Gastroesophageal sphincter (tissue), 4 donors: ENCODE data around the gene SLC4A2. TPM values are rescaled to one million over a fixed set of nuclear protein-coding genes. Genes with fewer than 3 reads are reported as not detected.

Experiments
- ATAC-seq: fragments of 150-250 bp; one replicate; pipeline ENCODE4 v1.9.1; 2016; ENCODE audit warnings: mild to moderate bottlenecking, moderate library complexity
- H3K27ac ChIP-seq, 4 donors: fragments of 200-600 bp; sonication (generic) in 3 of 4; 1 replicate in 3 of 4; 2 replicates in 1 of 4; pipeline ENCODE4 v1.5.1; 2016 to 2019
- H3K27me3 ChIP-seq: fragments of 200-600 bp; sonication (generic); one replicate; pipeline ENCODE4 v1.5.1; 2019
- H3K36me3 ChIP-seq, 2 donors: fragments of 200-600 bp; sonication (generic); one replicate each; pipeline ENCODE4 v1.5.1; 2019; ENCODE audit warnings: control low read depth in 1 of 2
- H3K4me1 ChIP-seq, 3 donors: fragments of 200-600 bp; sonication (generic); 1 replicate in 2 of 3; 2 replicates in 1 of 3; pipeline ENCODE4 v1.5.1; 2016 to 2019; ENCODE audit warnings: control low read depth in 2 of 3
- H3K4me3 ChIP-seq, 2 donors: fragments of 200-600 bp; sonication (generic); one replicate each; pipeline ENCODE4 v1.5.1; 2019; ENCODE audit warnings: mild to moderate bottlenecking in 1 of 2, moderate library complexity in 1 of 2
- H3K9me3 ChIP-seq, 3 donors: fragments of 200-600 bp; sonication (generic); one replicate each; pipeline ENCODE4 v1.5.1; 2017 to 2019; ENCODE audit warnings: control low read depth in 2 of 3
- EP300 ChIP-seq: sonication (generic); formaldehyde crosslinking; IDR thresholded peaks from one replicate; pipeline ENCODE4 v1.6.1; 2017; ENCODE audit warnings: antibody characterized with exemption, mild to moderate bottlenecking
- POLR2A ChIP-seq, 2 donors: fragments of 450-650 bp; IDR thresholded peaks; one replicate each; pipeline ENCODE4 v1.6.1; 2017; ENCODE audit warnings: antibody characterized with exemption in 2 of 2, mild to moderate bottlenecking in 2 of 2, moderate library complexity in 1 of 2
- POLR2AphosphoS5 ChIP-seq: sonication (generic); formaldehyde crosslinking; IDR thresholded peaks from one replicate; pipeline ENCODE4 v1.6.1; 2017; ENCODE audit warnings: antibody characterized with exemption
- WGBS, 2 donors: methylation state at CpG; one replicate each; pipeline ENCODE4 v1.1.5; 2018; ENCODE audit warnings: low coverage in 1 of 2; 5-methylcytosine and 5-hydroxymethylcytosine counted together
- total RNA-seq, 4 donors: library from RNA; depleted of rRNA; stranded (reverse); fragments of >200 nt; gene quantifications; one replicate each; pipeline ENCODE4 v1.1.0, GENCODE V29; 2016
- TF ChIP-seq, protein P1 (sequence below), 4 experiments: fragments of 200-600 bp in 2 of 4; fragments of 450-650 bp in 2 of 4; sonication (generic) in 1 of 4; IDR thresholded peaks; one replicate each; pipeline ENCODE4 v1.5.1; 2017 to 2019; ENCODE audit warnings: antibody characterized with exemption in 4 of 4, mild to moderate bottlenecking in 2 of 4, moderate library complexity in 2 of 4

SLC4A2 gene
- total RNA-seq, 4 donors from 2014 or later = 77.8 to 152 (median 95.7) TPM

DNA sequence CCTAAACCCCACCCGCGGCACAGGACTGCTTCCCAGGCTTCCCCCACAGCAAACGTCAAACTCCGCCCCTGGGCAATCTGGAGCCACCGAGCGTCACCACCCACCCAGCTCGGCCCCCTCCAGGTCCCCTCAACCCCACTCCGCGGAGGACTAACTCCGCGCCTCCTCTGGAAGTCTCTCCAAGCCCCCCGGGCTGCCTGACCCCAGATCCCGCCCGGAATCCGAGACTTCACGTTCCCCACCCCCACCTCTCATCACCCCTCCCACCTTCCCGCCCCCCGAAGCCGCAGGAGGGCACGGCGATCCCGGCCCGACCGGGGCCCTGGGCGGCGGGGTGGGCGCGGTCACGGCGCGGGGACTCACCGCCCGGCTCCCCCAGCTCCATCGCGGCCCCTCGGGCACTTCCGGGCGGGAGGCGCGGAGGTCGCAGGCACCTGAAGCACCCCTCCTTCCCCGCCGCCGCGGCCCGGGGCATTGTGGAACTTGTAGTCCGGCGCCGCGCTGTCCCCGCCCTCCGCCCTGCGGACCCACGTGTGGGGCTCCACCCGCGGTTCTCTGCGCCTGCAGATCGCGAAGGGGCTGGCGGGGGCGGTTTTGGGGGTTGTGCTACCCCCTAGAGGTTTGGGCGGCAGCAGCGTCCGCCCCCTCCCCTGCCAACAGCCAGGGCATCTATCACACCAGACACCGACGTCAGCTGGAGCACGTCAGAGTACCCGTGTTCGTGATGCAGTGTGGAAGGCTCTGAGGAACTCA lies 23.9 kb downstream of the SLC4A2 start, which contains the start of gene TMUB1:
TSS of gene TMUB1 (minus strand) at position 423 of the 753 bp plus-strand sequence. CDS start 930 bp downstream, outside the sequence.
- H3K4me1 ChIP-seq = peaks cover 12 to 79% (median 47%) of the 10 kb centered on the region in 3 donors
- H3K27ac ChIP-seq = peak within 1 kb of the TSS; percentile 79 to 98 (median 96)
- H3K4me3 ChIP-seq = peak within 1 kb of the TSS; percentile 81 to 98
- ATAC-seq = peak; percentile 38
- TF ChIP-seq, protein P1, sequence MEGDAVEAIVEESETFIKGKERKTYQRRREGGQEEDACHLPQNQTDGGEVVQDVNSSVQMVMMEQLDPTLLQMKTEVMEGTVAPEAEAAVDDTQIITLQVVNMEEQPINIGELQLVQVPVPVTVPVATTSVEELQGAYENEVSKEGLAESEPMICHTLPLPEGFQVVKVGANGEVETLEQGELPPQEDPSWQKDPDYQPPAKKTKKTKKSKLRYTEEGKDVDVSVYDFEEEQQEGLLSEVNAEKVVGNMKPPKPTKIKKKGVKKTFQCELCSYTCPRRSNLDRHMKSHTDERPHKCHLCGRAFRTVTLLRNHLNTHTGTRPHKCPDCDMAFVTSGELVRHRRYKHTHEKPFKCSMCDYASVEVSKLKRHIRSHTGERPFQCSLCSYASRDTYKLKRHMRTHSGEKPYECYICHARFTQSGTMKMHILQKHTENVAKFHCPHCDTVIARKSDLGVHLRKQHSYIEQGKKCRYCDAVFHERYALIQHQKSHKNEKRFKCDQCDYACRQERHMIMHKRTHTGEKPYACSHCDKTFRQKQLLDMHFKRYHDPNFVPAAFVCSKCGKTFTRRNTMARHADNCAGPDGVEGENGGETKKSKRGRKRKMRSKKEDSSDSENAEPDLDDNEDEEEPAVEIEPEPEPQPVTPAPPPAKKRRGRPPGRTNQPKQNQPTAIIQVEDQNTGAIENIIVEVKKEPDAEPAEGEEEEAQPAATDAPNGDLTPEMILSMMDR (IDR thresholded peaks at IDR 0.05) = peak in 2 of 4 experiments; percentile 3 to 20
- TF ChIP-seq POLR2AphosphoS5 = no peak
- TF ChIP-seq POLR2A (IDR thresholded peaks at IDR 0.05) = peak; percentile 54 to 57
- no peaks in the 10 kb centered on the region for H3K9me3 ChIP-seq
- WGBS, 2 donors = 3% methylated on average over 7 of the region's 69 CpGs; no CpG with 5 or more reads in 1 of the 2 donors
- no peaks in the 10 kb centered on the region for H3K36me3 ChIP-seq
- no peaks in the 10 kb centered on the region for H3K27me3 ChIP-seq

DNA sequence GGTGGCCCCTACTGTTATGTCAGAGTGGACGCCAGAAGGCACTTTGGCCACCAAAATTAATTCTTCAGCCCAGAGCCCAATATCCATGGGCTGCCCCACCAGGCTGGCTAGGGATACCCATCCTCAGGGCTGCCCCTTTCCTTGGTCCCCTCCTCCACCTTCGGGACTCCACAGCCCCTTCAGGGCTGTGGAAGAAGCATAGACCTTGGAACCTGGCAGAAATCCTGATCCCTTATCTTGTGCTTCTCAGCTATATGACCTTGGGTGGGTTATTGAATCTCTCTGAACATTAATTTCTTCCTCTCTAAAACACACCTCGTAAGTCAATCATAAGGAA lies 24.4 kb downstream of the SLC4A2 start:
- TF ChIP-seq, protein P1 (IDR thresholded peaks at IDR 0.05) = peak in 1 of 4 experiments; percentile 1
- TF ChIP-seq EP300 = no peak
- no peak for TF ChIP-seq POLR2AphosphoS5
- no peak for TF ChIP-seq POLR2A (IDR thresholded peaks at IDR 0.05)
- Histone ChIP-seq H3K9me3 (no peaks in the 10 kb centered on the region), H3K27ac (peak overlapping the region in 3 of 4 donors; percentile 95 to 98 (median 96)), H3K36me3 (no peaks in the 10 kb centered on the region), H3K27me3 (no peaks in the 10 kb centered on the region), H3K4me3 (peak overlapping the region; percentile 81 to 98), H3K4me1 (peaks cover 15 to 79% (median 49%) of the 10 kb centered on the region in 3 donors)
- no peak for ATAC-seq
- WGBS, 2 donors = 36 to 78% methylated on average over 1 of the region's 3 CpGs

- WGBS, 2 donors = 33 to 38% methylated on average over 4 to 5 of the region's 5 CpGs
- ATAC-seq = no peak
- Histone ChIP-seq H3K36me3 (no peaks in the 10 kb centered on the region), H3K27me3 (no peaks in the 10 kb centered on the region), H3K4me3 (peak overlapping the region in 1 of 2 donors; percentile 88), H3K4me1 (peaks cover 19 to 80% (median 50%) of the 10 kb centered on the region in 3 donors), H3K27ac (peak overlapping the region; percentile 68 to 98 (median 91)), H3K9me3 (no peaks in the 10 kb centered on the region)
- TF ChIP-seq POLR2A (IDR thresholded peaks at IDR 0.05) (no peak), POLR2AphosphoS5 (no peak), EP300 (no peak)
- TF ChIP-seq, protein P1 (IDR thresholded peaks at IDR 0.05) = no peak
Observed at GRCh38 chr7:151085329-151085690, 25.9 kb downstream of the SLC4A2 start.

GRCh38 chr7:151085691-151086620 lies 26.6 kb downstream of the SLC4A2 start, which contains the start of gene AGAP3:
Gene AGAP3 (plus strand): TSS chr7:151086475. CDS start chr7:151086742, 267 bp downstream.
- peak within 1 kb of the TSS; percentile 74 to 98 (median 91) for H3K27ac ChIP-seq
- H3K36me3 ChIP-seq = no peaks in the 10 kb centered on the region
- peak; percentile 63 for ATAC-seq
- TF ChIP-seq POLR2AphosphoS5 (peak; percentile 58), POLR2A (IDR thresholded peaks at IDR 0.05) (peak; percentile 53 to 58), EP300 (no peak)
- TF ChIP-seq, protein P1 (IDR thresholded peaks at IDR 0.05) = no peak
- peak within 1 kb of the TSS; percentile 88 to 93 for H3K4me3 ChIP-seq
- peaks cover 19 to 83% (median 54%) of the 10 kb centered on the region in 3 donors for H3K4me1 ChIP-seq
- WGBS, 2 donors = 0 to 4% methylated on average over 1 to 8 of the region's 84 CpGs
- no peaks in the 10 kb centered on the region for H3K9me3 ChIP-seq
- no peaks in the 10 kb centered on the region for H3K27me3 ChIP-seq
